Measurements from ENCODE around the gene THEM4. TPM values are rescaled to one million over a fixed set of nuclear protein-coding genes. Genes with fewer than 3 reads are reported as not detected.

The THEM4 gene
- total RNA-seq, 1 experiment from 2014 or later: 10.9 TPM

DNA sequence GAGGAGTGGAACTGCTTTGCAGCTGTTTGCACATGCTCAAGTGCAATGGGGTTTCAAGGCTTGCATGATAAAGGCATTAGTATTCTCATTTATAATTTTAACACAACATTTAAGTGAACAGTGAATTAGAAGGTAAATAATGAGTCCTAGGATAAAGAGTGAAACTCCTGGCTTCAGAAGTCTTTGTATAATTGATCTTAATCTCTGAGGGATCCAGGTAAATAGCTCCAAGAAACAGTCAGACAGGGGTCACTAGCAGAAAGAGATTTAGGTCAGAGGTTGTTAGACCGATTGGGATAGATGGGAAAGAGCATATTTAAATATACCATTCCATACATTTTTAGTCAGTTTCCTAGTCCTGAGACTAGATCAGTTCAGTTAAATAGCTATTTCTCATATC is 14.1 kb upstream of the THEM4 start (continued):
- no peak for TF ChIP-seq ATF6 (CRISPR knock-in tag; IDR thresholded peaks at IDR 0.05)
- no peak for TF ChIP-seq JUN (CRISPR knock-in tag; IDR thresholded peaks at IDR 0.05)
- TF ChIP-seq, protein P1, sequence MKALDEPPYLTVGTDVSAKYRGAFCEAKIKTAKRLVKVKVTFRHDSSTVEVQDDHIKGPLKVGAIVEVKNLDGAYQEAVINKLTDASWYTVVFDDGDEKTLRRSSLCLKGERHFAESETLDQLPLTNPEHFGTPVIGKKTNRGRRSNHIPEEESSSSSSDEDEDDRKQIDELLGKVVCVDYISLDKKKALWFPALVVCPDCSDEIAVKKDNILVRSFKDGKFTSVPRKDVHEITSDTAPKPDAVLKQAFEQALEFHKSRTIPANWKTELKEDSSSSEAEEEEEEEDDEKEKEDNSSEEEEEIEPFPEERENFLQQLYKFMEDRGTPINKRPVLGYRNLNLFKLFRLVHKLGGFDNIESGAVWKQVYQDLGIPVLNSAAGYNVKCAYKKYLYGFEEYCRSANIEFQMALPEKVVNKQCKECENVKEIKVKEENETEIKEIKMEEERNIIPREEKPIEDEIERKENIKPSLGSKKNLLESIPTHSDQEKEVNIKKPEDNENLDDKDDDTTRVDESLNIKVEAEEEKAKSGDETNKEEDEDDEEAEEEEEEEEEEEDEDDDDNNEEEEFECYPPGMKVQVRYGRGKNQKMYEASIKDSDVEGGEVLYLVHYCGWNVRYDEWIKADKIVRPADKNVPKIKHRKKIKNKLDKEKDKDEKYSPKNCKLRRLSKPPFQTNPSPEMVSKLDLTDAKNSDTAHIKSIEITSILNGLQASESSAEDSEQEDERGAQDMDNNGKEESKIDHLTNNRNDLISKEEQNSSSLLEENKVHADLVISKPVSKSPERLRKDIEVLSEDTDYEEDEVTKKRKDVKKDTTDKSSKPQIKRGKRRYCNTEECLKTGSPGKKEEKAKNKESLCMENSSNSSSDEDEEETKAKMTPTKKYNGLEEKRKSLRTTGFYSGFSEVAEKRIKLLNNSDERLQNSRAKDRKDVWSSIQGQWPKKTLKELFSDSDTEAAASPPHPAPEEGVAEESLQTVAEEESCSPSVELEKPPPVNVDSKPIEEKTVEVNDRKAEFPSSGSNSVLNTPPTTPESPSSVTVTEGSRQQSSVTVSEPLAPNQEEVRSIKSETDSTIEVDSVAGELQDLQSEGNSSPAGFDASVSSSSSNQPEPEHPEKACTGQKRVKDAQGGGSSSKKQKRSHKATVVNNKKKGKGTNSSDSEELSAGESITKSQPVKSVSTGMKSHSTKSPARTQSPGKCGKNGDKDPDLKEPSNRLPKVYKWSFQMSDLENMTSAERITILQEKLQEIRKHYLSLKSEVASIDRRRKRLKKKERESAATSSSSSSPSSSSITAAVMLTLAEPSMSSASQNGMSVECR (CRISPR knock-in tag; IDR thresholded peaks at IDR 0.05; ENCODE audit: borderline replicate concordance): no peak
- TF ChIP-seq STAT6 (CRISPR knock-in tag; conservative IDR thresholded peaks at IDR 0.05; ENCODE audit: low read depth): no peak
- TF ChIP-seq HMGA2 (CRISPR knock-in tag; IDR thresholded peaks at IDR 0.05): no peak
- TF ChIP-seq CREB1 (CRISPR knock-in tag; IDR thresholded peaks at IDR 0.05): no peak
- no peak for TF ChIP-seq NR3C1 (CRISPR knock-in tag; conservative IDR thresholded peaks at IDR 0.05; ENCODE audit: low read depth)
- TF ChIP-seq ZMAT4 (CRISPR knock-in tag; IDR thresholded peaks at IDR 0.05): no peak
- TF ChIP-seq FOXK1 (CRISPR knock-in tag; IDR thresholded peaks at IDR 0.05): no peak
- TF ChIP-seq ZNF219 (CRISPR knock-in tag; IDR thresholded peaks at IDR 0.05; ENCODE audit: borderline replicate concordance): no peak
- no peak for TF ChIP-seq FOXP4 (CRISPR knock-in tag; IDR thresholded peaks at IDR 0.05)
- no peak for TF ChIP-seq ZNF232 (CRISPR knock-in tag; IDR thresholded peaks at IDR 0.05)
- TF ChIP-seq, protein P2, sequence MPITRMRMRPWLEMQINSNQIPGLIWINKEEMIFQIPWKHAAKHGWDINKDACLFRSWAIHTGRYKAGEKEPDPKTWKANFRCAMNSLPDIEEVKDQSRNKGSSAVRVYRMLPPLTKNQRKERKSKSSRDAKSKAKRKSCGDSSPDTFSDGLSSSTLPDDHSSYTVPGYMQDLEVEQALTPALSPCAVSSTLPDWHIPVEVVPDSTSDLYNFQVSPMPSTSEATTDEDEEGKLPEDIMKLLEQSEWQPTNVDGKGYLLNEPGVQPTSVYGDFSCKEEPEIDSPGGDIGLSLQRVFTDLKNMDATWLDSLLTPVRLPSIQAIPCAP (CRISPR knock-in tag; IDR thresholded peaks at IDR 0.05): no peak
- TF ChIP-seq MAX (CRISPR knock-in tag; IDR thresholded peaks at IDR 0.05): no peak
- TF ChIP-seq CBFB (CRISPR knock-in tag; IDR thresholded peaks at IDR 0.05; ENCODE audit: low read depth): no peak

Measured in WTC11 (cell line).